ENCODE measurements around the gene VSTM2L.

Gene VSTM2L

GRCh38 chr20:37903317-37904007 is 535 bp downstream of the VSTM2L start:
- H3K4me3 ChIP-seq (ENCODE audit: low read length), result peak overlapping the region; percentile 53
- no peaks in the 10 kb centered on the region for H3K9me3 ChIP-seq (ENCODE audit: insufficient read depth, low read depth, low read length)
- peaks cover 12% of the 10 kb centered on the region for H3K27me3 ChIP-seq (ENCODE audit: insufficient read depth, low read length)
- H3K9ac ChIP-seq (ENCODE audit: low read depth, low read length), result no peak overlapping the region
- H3K4me1 ChIP-seq (ENCODE audit: insufficient read depth, low read length), result peaks cover 13% of the 10 kb centered on the region
- WGBS, result 34% methylated on average over 67 of the region's 67 CpGs
- no peaks in the 10 kb centered on the region for H3K36me3 ChIP-seq (ENCODE audit: insufficient read depth, low read length)
- no peak overlapping the region for H3K27ac ChIP-seq (ENCODE audit: low read depth, low read length)

- H3K4me1 ChIP-seq (ENCODE audit: insufficient read depth, low read length), result peaks cover 13% of the 10 kb centered on the region
- peaks cover 12% of the 10 kb centered on the region for H3K27me3 ChIP-seq (ENCODE audit: insufficient read depth, low read length)
- no peak overlapping the region for H3K4me3 ChIP-seq (ENCODE audit: low read length)
- H3K9ac ChIP-seq (ENCODE audit: low read depth, low read length), result no peak overlapping the region; the same call in 1 of the 2 replicates
- H3K27ac ChIP-seq (ENCODE audit: low read depth, low read length), result no peak overlapping the region; the same call in 1 of the 2 replicates
- H3K36me3 ChIP-seq (ENCODE audit: insufficient read depth, low read length), result no peaks in the 10 kb centered on the region
- H3K9me3 ChIP-seq (ENCODE audit: insufficient read depth, low read depth, low read length), result no peaks in the 10 kb centered on the region
- 88% methylated on average over 12 of the region's 12 CpGs for WGBS
These were observed 1.2 kb downstream of the VSTM2L start for GRCh38 chr20:37904008-37904642.

GRCh38 chr20:37904845-37905373 is 2.0 kb downstream of the VSTM2L start:
- H3K9ac ChIP-seq (ENCODE audit: low read depth, low read length), result no peak overlapping the region
- no peak overlapping the region for H3K27ac ChIP-seq (ENCODE audit: low read depth, low read length)
- H3K36me3 ChIP-seq (ENCODE audit: insufficient read depth, low read length), result no peaks in the 10 kb centered on the region
- peaks cover 13% of the 10 kb centered on the region for H3K4me1 ChIP-seq (ENCODE audit: insufficient read depth, low read length)
- H3K27me3 ChIP-seq (ENCODE audit: insufficient read depth, low read length), result peaks cover 12% of the 10 kb centered on the region
- no peak overlapping the region for H3K4me3 ChIP-seq (ENCODE audit: low read length)
- WGBS, result 79% methylated on average over 6 of the region's 8 CpGs
- no peaks in the 10 kb centered on the region for H3K9me3 ChIP-seq (ENCODE audit: insufficient read depth, low read depth, low read length)

- H3K9ac ChIP-seq (ENCODE audit: low read depth, low read length), result no peak overlapping the region
- WGBS, result 88% methylated on average over 16 of the region's 16 CpGs
These were observed 3.0 kb downstream of the VSTM2L start for GRCh38 chr20:37905671-37906613.

GRCh38 chr20:37907330-37907676 is 4.4 kb downstream of the VSTM2L start:
- H3K27ac ChIP-seq (ENCODE audit: low read depth, low read length), result peak overlapping the region; percentile 15; the same call in 1 of the 2 replicates
- no peak overlapping the region for H3K9ac ChIP-seq (ENCODE audit: low read depth, low read length)
- H3K36me3 ChIP-seq (ENCODE audit: insufficient read depth, low read length), result no peaks in the 10 kb centered on the region
- peaks cover 21% of the 10 kb centered on the region for H3K4me1 ChIP-seq (ENCODE audit: insufficient read depth, low read length)
- 42% methylated on average over 3 of the region's 3 CpGs for WGBS
- no peaks in the 10 kb centered on the region for H3K9me3 ChIP-seq (ENCODE audit: insufficient read depth, low read depth, low read length)
- peaks cover 8% of the 10 kb centered on the region for H3K27me3 ChIP-seq (ENCODE audit: insufficient read depth, low read length)
- no peak overlapping the region for H3K4me3 ChIP-seq (ENCODE audit: low read length)

More at GRCh38 chr20:37905671-37906613, 3.0 kb downstream of the VSTM2L start:
- peaks cover 13% of the 10 kb centered on the region for H3K4me1 ChIP-seq (ENCODE audit: insufficient read depth, low read length)
- no peaks in the 10 kb centered on the region for H3K36me3 ChIP-seq (ENCODE audit: insufficient read depth, low read length)
- peaks cover 12% of the 10 kb centered on the region for H3K27me3 ChIP-seq (ENCODE audit: insufficient read depth, low read length)
- no peak overlapping the region for H3K4me3 ChIP-seq (ENCODE audit: low read length)
- H3K27ac ChIP-seq (ENCODE audit: low read depth, low read length), result no peak overlapping the region
- H3K9me3 ChIP-seq (ENCODE audit: insufficient read depth, low read depth, low read length), result no peaks in the 10 kb centered on the region

GRCh38 chr20:37907677-37908401 is 4.9 kb downstream of the VSTM2L start:
- Histone ChIP-seq H3K9me3 (ENCODE audit: insufficient read depth, low read depth, low read length) (no peaks in the 10 kb centered on the region), H3K27ac (ENCODE audit: low read depth, low read length) (peak overlapping the region; percentile 65; the same call in 1 of the 2 replicates), H3K4me3 (ENCODE audit: low read length) (peak overlapping the region; percentile 0; the same call in 1 of the 2 replicates), H3K4me1 (ENCODE audit: insufficient read depth, low read length) (peaks cover 22% of the 10 kb centered on the region), H3K36me3 (ENCODE audit: insufficient read depth, low read length) (no peaks in the 10 kb centered on the region), H3K27me3 (ENCODE audit: insufficient read depth, low read length) (peaks cover 9% of the 10 kb centered on the region), H3K9ac (ENCODE audit: low read depth, low read length) (no peak overlapping the region; the same call in 1 of the 2 replicates)
- WGBS, result 38% methylated on average over 17 of the region's 17 CpGs

- Histone ChIP-seq H3K27ac (ENCODE audit: low read depth, low read length) (no peak overlapping the region), H3K4me1 (ENCODE audit: insufficient read depth, low read length) (peaks cover 23% of the 10 kb centered on the region), H3K9ac (ENCODE audit: low read depth, low read length) (no peak overlapping the region), H3K4me3 (ENCODE audit: low read length) (no peak overlapping the region), H3K36me3 (ENCODE audit: insufficient read depth, low read length) (no peaks in the 10 kb centered on the region), H3K9me3 (ENCODE audit: insufficient read depth, low read depth, low read length) (no peaks in the 10 kb centered on the region), H3K27me3 (ENCODE audit: insufficient read depth, low read length) (peaks cover 15% of the 10 kb centered on the region)
- WGBS, result 78% methylated on average over 9 of the region's 9 CpGs
These were observed 8.3 kb downstream of the VSTM2L start for GRCh38 chr20:37911261-37911660.

- Histone ChIP-seq H3K9me3 (ENCODE audit: insufficient read depth, low read depth, low read length) (no peaks in the 10 kb centered on the region), H3K4me3 (ENCODE audit: low read length) (no peak overlapping the region), H3K27ac (ENCODE audit: low read depth, low read length) (no peak overlapping the region), H3K36me3 (ENCODE audit: insufficient read depth, low read length) (no peaks in the 10 kb centered on the region), H3K4me1 (ENCODE audit: insufficient read depth, low read length) (peaks cover 29% of the 10 kb centered on the region), H3K27me3 (ENCODE audit: insufficient read depth, low read length) (peaks cover 21% of the 10 kb centered on the region), H3K9ac (ENCODE audit: low read depth, low read length) (no peak overlapping the region)
- WGBS, result 7% methylated on average over 9 of the region's 11 CpGs
These were observed 8.9 kb downstream of the VSTM2L start for GRCh38 chr20:37911838-37912281.

- Histone ChIP-seq H3K27ac (ENCODE audit: low read depth, low read length) (no peak overlapping the region), H3K36me3 (ENCODE audit: insufficient read depth, low read length) (no peaks in the 10 kb centered on the region), H3K9me3 (ENCODE audit: insufficient read depth, low read depth, low read length) (no peaks in the 10 kb centered on the region), H3K27me3 (ENCODE audit: insufficient read depth, low read length) (peaks cover 21% of the 10 kb centered on the region), H3K9ac (ENCODE audit: low read depth, low read length) (no peak overlapping the region), H3K4me3 (ENCODE audit: low read length) (no peak overlapping the region), H3K4me1 (ENCODE audit: insufficient read depth, low read length) (peaks cover 30% of the 10 kb centered on the region)
- 73% methylated on average over 6 of the region's 6 CpGs for WGBS
These were observed 9.9 kb downstream of the VSTM2L start for GRCh38 chr20:37912874-37913273.

GRCh38 chr20:37913567-37914366 is 10.8 kb downstream of the VSTM2L start:
- peaks cover 21% of the 10 kb centered on the region for H3K27me3 ChIP-seq (ENCODE audit: insufficient read depth, low read length)
- WGBS, result 76% methylated on average over 19 of the region's 19 CpGs
- no peak overlapping the region for H3K27ac ChIP-seq (ENCODE audit: low read depth, low read length)
- no peak overlapping the region for H3K4me3 ChIP-seq (ENCODE audit: low read length)
- no peak overlapping the region for H3K9ac ChIP-seq (ENCODE audit: low read depth, low read length)
- H3K36me3 ChIP-seq (ENCODE audit: insufficient read depth, low read length), result no peaks in the 10 kb centered on the region
- H3K4me1 ChIP-seq (ENCODE audit: insufficient read depth, low read length), result peaks cover 25% of the 10 kb centered on the region
- no peaks in the 10 kb centered on the region for H3K9me3 ChIP-seq (ENCODE audit: insufficient read depth, low read depth, low read length)

Data from HUES64 (cell line).